HEK293T (cell line): ENCODE data around the gene AQP6.

Experiments used
- ARNT ChIP-seq: fragments of 450-650 bp; IDR thresholded peaks from 2 replicates; pipeline ENCODE4 v1.6.1; 2017; ENCODE audit warnings: mild to moderate bottlenecking
- FOXK2 ChIP-seq: fragments of 450-650 bp; IDR thresholded peaks from 2 replicates; pipeline ENCODE4 v1.6.1; 2016; ENCODE audit warnings: mild to moderate bottlenecking
- NFRKB ChIP-seq: fragments of 450-650 bp; IDR thresholded peaks from 2 replicates; pipeline ENCODE4 v1.6.1; 2016; ENCODE audit warnings: mild to moderate bottlenecking, moderate library complexity
- SP1 ChIP-seq: fragments of 450-650 bp; IDR thresholded peaks from 2 replicates; pipeline ENCODE4 v1.6.1; 2017
- SUZ12 ChIP-seq: fragments of 450-650 bp; IDR thresholded peaks from 2 replicates; pipeline ENCODE4 v1.6.1; 2016; ENCODE audit warnings: mild to moderate bottlenecking
- TARDBP ChIP-seq: fragments of 450-650 bp; IDR thresholded peaks from 2 replicates; pipeline ENCODE4 v1.6.1; 2016
- ZNF384 ChIP-seq: fragments of 450-650 bp; IDR thresholded peaks from 2 replicates; pipeline ENCODE4 v1.6.1; 2016

DNA sequence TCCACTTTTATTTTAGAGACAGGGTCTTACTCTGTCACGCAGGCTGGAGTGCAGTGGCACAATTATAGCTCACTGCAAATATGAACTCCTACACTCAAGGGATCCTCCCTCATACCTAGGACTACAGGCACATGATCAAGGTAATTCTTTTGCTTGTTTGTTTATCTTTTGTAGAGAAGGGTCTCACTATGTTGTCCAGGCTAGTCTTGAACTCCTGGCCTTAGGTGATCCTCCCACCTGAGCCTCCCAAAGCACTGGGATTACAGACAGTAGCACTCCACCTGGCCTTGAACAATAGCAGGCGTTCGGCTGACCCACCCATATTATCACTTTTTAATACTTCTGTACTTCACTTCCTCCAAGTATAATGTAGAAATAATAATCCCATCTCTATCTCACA is 53.9 kb downstream of the AQP6 start:
- TF ChIP-seq FOXK2 (no peak), ARNT (no peak), SUZ12 (no peak), SP1 (no peak), ZNF384 (no peak), TARDBP (no peak), NFRKB (no peak)
